HepG2 (cell line): Measurements from ENCODE around the gene SH2D2A. TPM values are rescaled to one million over a fixed set of nuclear protein-coding genes. Genes with fewer than 3 reads are reported as not detected.
A peak's percentile ranks its signal among the peaks of the same experiment; 100 is the strongest.

Source experiments
- ASH2L ChIP-seq: fragments of 300-600, 200-600 bp; sonication (generic); IDR thresholded peaks from 2 replicates; pipeline ENCODE4 v1.7.0; 2017; ENCODE audit warnings: low read depth, mild to moderate bottlenecking, moderate library complexity, mixed read lengths, low read length; ENCODE audit not compliant: insufficient read length
- MAFG ChIP-seq: sonication (generic); formaldehyde crosslinking; IDR thresholded peaks from 2 replicates; pipeline ENCODE4 v1.5.1; 2020; ENCODE audit warnings: mild to moderate bottlenecking, missing genetic modification reagents
- MAFK ChIP-seq, 2 experiments: IDR thresholded peaks in 1 of 2; conservative IDR thresholded peaks in 1 of 2; 2 replicates each; pipeline ENCODE4 v1.6.1; 2011; ENCODE audit warnings: improper control_type of control experiment in 2 of 2, low read length in 2 of 2
- MTA1 ChIP-seq: sonication (generic); formaldehyde crosslinking; IDR thresholded peaks from 2 replicates; pipeline ENCODE4 v1.4.0; 2020; ENCODE audit warnings: missing genetic modification reagents, mild to moderate bottlenecking, borderline replicate concordance
- NFYB ChIP-seq: sonication (generic); formaldehyde crosslinking; IDR thresholded peaks from 2 replicates; pipeline ENCODE4 v1.4.0; 2020; ENCODE audit warnings: missing genetic modification reagents
- PPARG ChIP-seq: conservative IDR thresholded peaks from 2 replicates; pipeline ENCODE4 v1.6.1; 2016; ENCODE audit warnings: missing biosample characterization, missing genetic modification reagents
- RFXANK ChIP-seq: IDR thresholded peaks from 2 replicates; pipeline ENCODE4 v1.6.1; 2016
- RXRA ChIP-seq: sonication (generic); formaldehyde crosslinking; IDR thresholded peaks from 2 replicates; pipeline ENCODE4 v1.5.1; 2020; ENCODE audit warnings: missing genetic modification reagents
- SALL1 ChIP-seq: sonication (generic); formaldehyde crosslinking; IDR thresholded peaks from 2 replicates; pipeline ENCODE4 v1.8.0; 2022; ENCODE audit warnings: mild to moderate bottlenecking, missing genetic modification reagents
- SALL2 ChIP-seq: sonication (generic); formaldehyde crosslinking; IDR thresholded peaks from 2 replicates; pipeline ENCODE4 v1.8.1; 2023; ENCODE audit warnings: mild to moderate bottlenecking, missing genetic modification reagents, inconsistent platforms
- STAG1 ChIP-seq: sonication (generic); formaldehyde crosslinking; IDR thresholded peaks from 2 replicates; pipeline ENCODE4 v1.4.0; 2020; ENCODE audit warnings: missing genetic modification reagents
- ZFY ChIP-seq: sonication (generic); formaldehyde crosslinking; IDR thresholded peaks from 2 replicates; pipeline ENCODE4 v1.4.0; 2020; ENCODE audit warnings: missing genetic modification reagents
- ZNF296 ChIP-seq: sonication (generic); formaldehyde crosslinking; conservative IDR thresholded peaks from 2 replicates; pipeline ENCODE4 v1.5.0; 2020; ENCODE audit warnings: mild to moderate bottlenecking, missing genetic modification reagents
- ZNF616 ChIP-seq: sonication (generic); formaldehyde crosslinking; IDR thresholded peaks from 2 replicates; pipeline ENCODE4 v1.5.0; 2020; ENCODE audit warnings: low read depth, mild to moderate bottlenecking, missing genetic modification reagents
- ZSCAN9 ChIP-seq: IDR thresholded peaks from 2 replicates; pipeline ENCODE4 v1.6.1; 2016; ENCODE audit warnings: borderline replicate concordance
- polyA plus RNA-seq, 8 experiments: library from polyadenylated mRNA; depleted of rRNA in 3 of 8; stranded (reverse) in 7 of 8; unstranded in 1 of 8; fragments of >200 nt; fragmentation: Illumina TruSeq in 4 of 8; extraction: Trizol in 4 of 8; gene quantifications; 2 replicates each; pipeline versions ENCODE4 v1.2.1 to v1.2.3, GENCODE V29; 2011 to 2016; ENCODE audit warnings: low read depth in 4 of 8, missing spikeins in 1 of 8, mixed read lengths in 1 of 8; ENCODE audit not compliant: insufficient read depth in 1 of 8
- total RNA-seq, 5 experiments: library from RNA; depleted of rRNA; stranded (reverse); fragments of >200 nt; fragmentation: Illumina TruSeq; extraction: Trizol; gene quantifications; 2 replicates each; pipeline ENCODE4 v1.2.3, GENCODE V29; 2016; ENCODE audit warnings: low read depth in 1 of 5
- TF ChIP-seq, protein P1 (sequence below): sonication (generic); formaldehyde crosslinking; conservative IDR thresholded peaks from 2 replicates; pipeline ENCODE4 v1.8.0; 2022; ENCODE audit warnings: low read depth, missing genetic modification reagents
- TF ChIP-seq, protein P2 (sequence below): sonication (generic); formaldehyde crosslinking; IDR thresholded peaks from 2 replicates; pipeline ENCODE4 v1.4.0; 2020; ENCODE audit warnings: missing genetic modification reagents, borderline replicate concordance
- TF ChIP-seq, protein P3 (sequence below): sonication (generic); formaldehyde crosslinking; IDR thresholded peaks from 2 replicates; pipeline ENCODE4 v1.5.0; 2020; ENCODE audit warnings: mild to moderate bottlenecking, missing genetic modification reagents
- TF ChIP-seq, protein P4 (sequence below): sonication (generic); formaldehyde crosslinking; IDR thresholded peaks from 2 replicates; pipeline ENCODE4 v1.4.0; 2020; ENCODE audit warnings: missing genetic modification reagents

The SH2D2A gene
- total and polyA plus RNA-seq, 2 of the 13 experiments (the other 11 are each of a cell fraction or from before 2014, with no cell fraction given) = 0.57 to 0.73 TPM

DNA sequence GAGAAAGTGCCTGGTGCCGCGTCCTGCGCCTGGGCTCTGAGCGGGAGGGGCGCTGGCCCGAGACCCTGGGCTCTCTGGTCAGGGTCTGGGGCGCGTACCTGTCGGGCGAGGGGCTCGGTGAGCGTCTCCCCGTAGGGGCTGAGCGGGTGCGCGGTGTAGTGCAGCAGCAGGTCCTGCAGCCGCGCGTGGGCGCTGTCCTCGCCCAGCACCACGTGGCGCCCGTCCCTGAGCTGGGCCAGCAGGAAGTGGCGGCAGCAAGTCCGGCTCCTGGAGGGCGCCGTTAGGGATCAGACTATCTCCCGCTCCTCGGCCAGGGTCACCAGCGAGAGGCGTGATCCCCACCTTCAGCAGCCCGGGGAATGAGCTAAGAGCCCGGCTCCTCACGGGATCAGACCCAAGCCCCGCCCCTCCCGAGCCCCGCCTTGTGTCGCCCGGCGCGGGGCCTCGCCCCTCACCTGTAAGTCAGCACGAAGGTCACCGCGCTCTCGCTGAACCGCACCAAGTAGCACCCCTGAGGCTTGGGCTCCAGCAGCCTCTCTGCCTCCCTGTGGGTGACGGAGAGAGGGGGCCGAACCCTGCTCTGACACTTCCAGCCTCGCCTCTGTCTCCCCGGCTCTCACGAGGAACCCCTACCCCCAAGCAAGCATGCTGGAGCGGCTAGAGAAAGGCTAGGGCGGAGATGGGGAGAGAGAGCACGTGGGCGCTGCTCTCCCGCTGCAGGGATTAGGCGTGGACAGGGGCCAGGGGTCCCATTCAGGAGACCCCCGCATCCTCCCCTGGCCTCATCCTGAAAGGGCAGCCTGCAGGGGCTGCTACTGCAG lies 2.7 kb downstream of the SH2D2A start (continued):
- TF ChIP-seq, protein P1, sequence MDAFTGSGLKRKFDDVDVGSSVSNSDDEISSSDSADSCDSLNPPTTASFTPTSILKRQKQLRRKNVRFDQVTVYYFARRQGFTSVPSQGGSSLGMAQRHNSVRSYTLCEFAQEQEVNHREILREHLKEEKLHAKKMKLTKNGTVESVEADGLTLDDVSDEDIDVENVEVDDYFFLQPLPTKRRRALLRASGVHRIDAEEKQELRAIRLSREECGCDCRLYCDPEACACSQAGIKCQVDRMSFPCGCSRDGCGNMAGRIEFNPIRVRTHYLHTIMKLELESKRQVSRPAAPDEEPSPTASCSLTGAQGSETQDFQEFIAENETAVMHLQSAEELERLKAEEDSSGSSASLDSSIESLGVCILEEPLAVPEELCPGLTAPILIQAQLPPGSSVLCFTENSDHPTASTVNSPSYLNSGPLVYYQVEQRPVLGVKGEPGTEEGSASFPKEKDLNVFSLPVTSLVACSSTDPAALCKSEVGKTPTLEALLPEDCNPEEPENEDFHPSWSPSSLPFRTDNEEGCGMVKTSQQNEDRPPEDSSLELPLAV (CRISPR knock-in tag) = no peak
- TF ChIP-seq SALL2 (CRISPR knock-in tag) (peak; percentile 78; the same call in 1 of the 2 replicates), NFYB (peak; percentile 27; the same call in 1 of the 2 replicates), ZNF616 (peak; percentile 88; the same call in 1 of the 2 replicates), SALL1 (CRISPR knock-in tag) (peak; percentile 86), RXRA (CRISPR knock-in tag) (peak; percentile 82), RFXANK (CRISPR knock-in tag) (no peak), ASH2L (peak; percentile 24), MAFK (conservative IDR thresholded peaks at IDR 0.05 in 1 of 2, IDR thresholded peaks at IDR 0.05 in 1 of 2; ENCODE audit: low read length in 2 of 2) (no peak), MAFG (CRISPR knock-in tag) (no peak), ZFY (CRISPR knock-in tag) (peak; percentile 79), MTA1 (peak; percentile 73; the same call in 1 of the 2 replicates), ZSCAN9 (CRISPR knock-in tag) (peak; percentile 71; the same call in 1 of the 2 replicates), PPARG (CRISPR knock-in tag) (peak; percentile 79), ZNF296 (CRISPR knock-in tag) (peak; percentile 60; the same call in 1 of the 2 replicates), STAG1 (CRISPR knock-in tag) (no peak; the same call in 1 of the 2 replicates)
- TF ChIP-seq, protein P2, sequence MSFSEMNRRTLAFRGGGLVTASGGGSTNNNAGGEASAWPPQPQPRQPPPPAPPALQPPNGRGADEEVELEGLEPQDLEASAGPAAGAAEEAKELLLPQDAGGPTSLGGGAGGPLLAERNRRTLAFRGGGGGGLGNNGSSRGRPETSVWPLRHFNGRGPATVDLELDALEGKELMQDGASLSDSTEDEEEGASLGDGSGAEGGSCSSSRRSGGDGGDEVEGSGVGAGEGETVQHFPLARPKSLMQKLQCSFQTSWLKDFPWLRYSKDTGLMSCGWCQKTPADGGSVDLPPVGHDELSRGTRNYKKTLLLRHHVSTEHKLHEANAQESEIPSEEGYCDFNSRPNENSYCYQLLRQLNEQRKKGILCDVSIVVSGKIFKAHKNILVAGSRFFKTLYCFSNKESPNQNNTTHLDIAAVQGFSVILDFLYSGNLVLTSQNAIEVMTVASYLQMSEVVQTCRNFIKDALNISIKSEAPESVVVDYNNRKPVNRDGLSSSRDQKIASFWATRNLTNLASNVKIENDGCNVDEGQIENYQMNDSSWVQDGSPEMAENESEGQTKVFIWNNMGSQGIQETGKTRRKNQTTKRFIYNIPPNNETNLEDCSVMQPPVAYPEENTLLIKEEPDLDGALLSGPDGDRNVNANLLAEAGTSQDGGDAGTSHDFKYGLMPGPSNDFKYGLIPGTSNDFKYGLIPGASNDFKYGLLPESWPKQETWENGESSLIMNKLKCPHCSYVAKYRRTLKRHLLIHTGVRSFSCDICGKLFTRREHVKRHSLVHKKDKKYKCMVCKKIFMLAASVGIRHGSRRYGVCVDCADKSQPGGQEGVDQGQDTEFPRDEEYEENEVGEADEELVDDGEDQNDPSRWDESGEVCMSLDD (CRISPR knock-in tag) = peak; percentile 76; the same call in 1 of the 2 replicates
- TF ChIP-seq, protein P3, sequence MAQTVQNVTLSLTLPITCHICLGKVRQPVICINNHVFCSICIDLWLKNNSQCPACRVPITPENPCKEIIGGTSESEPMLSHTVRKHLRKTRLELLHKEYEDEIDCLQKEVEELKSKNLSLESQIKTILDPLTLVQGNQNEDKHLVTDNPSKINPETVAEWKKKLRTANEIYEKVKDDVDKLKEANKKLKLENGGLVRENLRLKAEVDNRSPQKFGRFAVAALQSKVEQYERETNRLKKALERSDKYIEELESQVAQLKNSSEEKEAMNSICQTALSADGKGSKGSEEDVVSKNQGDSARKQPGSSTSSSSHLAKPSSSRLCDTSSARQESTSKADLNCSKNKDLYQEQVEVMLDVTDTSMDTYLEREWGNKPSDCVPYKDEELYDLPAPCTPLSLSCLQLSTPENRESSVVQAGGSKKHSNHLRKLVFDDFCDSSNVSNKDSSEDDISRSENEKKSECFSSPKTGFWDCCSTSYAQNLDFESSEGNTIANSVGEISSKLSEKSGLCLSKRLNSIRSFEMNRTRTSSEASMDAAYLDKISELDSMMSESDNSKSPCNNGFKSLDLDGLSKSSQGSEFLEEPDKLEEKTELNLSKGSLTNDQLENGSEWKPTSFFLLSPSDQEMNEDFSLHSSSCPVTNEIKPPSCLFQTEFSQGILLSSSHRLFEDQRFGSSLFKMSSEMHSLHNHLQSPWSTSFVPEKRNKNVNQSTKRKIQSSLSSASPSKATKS (CRISPR knock-in tag) = no peak
- TF ChIP-seq, protein P4, sequence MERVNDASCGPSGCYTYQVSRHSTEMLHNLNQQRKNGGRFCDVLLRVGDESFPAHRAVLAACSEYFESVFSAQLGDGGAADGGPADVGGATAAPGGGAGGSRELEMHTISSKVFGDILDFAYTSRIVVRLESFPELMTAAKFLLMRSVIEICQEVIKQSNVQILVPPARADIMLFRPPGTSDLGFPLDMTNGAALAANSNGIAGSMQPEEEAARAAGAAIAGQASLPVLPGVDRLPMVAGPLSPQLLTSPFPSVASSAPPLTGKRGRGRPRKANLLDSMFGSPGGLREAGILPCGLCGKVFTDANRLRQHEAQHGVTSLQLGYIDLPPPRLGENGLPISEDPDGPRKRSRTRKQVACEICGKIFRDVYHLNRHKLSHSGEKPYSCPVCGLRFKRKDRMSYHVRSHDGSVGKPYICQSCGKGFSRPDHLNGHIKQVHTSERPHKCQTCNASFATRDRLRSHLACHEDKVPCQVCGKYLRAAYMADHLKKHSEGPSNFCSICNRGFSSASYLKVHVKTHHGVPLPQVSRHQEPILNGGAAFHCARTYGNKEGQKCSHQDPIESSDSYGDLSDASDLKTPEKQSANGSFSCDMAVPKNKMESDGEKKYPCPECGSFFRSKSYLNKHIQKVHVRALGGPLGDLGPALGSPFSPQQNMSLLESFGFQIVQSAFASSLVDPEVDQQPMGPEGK = peak; percentile 24
